ENCODE results near the gene OXTR.

The OXTR gene

DNA sequence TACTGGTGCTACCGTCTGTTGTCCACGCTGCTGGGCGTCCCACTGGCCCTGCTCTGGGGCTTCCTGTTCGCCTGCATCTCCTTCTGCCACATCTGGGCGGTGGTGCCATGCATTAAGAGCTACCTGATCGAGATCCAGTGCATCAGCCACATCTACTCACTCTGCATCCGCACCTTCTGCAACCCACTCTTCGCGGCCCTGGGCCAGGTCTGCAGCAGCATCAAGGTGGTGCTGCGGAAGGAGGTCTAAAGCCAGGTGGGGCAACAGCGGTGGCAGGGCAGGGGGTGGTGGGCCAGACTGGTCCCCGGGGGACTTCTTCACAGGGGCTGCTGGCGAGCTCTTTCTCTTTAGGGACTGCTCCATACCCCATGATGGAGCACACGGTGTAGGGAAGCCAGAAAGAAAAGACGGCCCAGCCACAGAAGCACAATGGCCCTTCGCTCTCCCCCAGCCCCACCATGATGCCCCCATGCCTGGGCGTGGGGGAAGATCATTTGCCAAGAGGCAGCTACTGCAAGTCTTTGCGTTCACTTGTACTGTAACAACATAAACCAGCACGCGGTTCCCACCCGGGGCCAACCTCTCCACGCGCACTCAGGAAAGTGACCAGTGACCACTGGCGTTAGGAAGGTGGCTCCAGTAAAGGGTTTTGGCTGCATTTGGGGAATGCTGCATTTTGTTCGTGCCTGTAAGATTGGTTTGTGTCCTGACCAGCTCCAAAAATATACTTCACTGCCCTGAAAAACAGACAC, 23.6 kb downstream of the OXTR start:
- no peak for DNase-seq (ENCODE audit: low read depth)

DNA sequence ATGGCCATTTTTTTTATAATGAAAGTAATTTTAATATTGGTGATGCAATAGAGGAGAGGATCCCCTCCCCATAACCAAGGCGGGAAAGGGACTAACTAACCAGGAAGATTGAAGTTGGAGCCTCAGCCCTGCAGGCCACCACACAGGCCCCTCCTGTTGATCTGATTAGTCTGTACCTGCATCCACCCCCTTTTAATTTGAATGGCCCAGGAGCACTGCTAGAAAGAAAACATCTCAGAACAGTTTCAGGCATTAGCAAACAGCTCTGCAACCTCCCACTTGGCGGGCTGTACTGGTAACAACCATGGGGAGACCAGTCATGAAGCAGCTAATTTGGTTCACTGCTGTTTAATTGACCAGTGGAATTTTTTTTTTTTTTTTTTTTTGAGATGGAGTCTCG, 25.5 kb downstream of the OXTR start:
- DNase-seq (ENCODE audit: low read depth): no peak
- H3K4me3 ChIP-seq (ENCODE audit: low read depth, low read length): no peak overlapping the region

More for the DNA sequence above, 23.6 kb downstream of the OXTR start:
- H3K4me3 ChIP-seq (ENCODE audit: low read depth, low read length): no peak overlapping the region

DNA sequence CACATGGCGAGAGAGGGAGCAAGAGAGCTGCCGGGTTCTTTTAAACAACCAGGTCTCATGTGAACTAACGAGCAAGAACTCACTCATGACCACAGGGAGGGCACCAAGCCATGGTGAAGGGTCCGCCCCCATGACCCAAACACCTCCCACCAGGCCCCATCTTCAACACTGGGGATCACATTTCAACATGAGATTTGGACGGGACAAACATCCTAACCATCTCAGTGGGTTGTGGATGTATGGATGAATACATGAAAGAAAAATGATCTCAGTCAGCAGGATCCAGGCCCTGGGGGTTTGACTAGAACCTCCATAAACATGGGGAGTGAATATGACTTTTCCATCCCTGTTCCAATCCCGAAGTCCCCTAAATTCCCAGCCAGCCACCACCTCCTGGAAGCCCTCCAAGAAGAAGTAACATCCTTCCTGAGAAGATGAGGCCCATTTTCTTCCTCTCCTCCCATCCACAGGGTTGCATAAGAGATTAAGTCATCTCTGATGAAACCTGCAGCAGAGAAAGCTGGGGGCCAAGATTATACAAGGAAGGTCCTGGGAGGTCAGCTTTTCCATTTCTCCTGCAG, 26.3 kb downstream of the OXTR start:
- H3K4me3 ChIP-seq (ENCODE audit: low read depth, low read length): no peak overlapping the region
- DNase-seq (ENCODE audit: low read depth): no peak

DNA sequence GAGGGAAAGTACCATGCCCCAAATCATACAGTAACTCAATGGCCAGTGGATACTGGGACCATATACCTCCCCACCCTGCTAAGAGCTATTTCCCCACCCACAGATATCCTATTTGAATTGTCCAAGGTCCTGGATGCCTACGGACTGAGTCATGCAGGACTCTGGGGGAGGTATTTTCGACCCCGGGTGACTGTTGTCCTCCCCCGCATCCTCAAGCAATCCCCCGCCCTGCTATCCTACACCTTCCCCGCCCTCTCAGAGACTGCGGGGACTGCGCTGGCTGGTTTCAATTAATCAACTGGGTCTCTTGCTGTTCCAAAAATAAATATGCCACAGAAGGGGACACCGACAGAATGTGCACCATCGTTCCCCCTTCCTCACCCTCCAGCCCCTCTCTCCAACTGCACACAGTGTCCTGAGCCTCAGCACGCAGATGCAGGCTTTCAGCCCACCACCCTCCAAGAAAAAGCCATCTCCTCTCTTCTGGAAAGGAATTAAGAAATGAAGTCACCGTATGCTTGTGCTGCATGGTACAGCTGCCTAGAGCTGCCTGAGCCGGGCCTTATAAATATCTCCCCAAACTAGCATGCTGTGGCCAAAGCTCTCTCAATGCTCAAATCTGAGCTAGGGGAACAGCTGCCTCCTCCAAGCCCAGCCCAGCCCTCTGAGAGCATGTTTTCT, 27.7 kb downstream of the OXTR start:
- peak; percentile 70 for DNase-seq (ENCODE audit: low read depth)
- peak overlapping the region; percentile 23 for H3K4me3 ChIP-seq (ENCODE audit: low read depth, low read length)

DNA sequence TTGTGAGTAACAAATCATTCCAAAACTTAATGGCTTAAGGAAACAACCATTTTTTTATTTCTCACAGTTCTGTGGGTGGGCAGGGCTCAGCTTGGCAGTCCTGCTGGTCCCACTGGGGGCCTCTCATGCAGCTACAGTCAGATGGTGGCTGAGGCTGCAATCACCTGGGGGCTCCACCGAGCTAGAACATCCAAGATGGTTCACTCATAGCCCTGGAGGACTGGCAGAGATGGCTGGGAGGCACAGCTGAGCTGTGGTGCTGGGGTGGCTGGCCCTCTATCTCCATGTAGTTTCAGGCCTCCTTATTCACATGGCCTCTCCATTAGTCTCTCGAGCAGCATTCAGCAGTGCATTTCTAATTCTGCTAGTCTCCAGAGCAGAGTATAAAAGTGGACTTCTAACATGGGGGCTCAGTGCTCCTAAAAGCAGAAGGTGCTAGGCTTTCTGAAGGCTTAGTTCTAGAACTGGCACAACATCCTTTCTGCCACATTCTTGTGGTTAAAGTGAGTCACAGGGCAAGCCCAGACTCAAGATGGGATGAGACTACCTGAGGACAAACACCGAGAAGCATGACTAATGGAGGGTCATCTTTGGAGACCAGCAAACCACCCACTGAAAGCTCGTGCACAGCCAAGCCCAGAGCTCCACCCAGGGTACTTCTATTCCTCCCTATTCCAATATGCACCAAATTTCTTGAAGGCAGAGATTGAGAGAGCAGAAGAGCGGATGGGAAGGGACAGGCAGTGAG, 29.5 kb downstream of the OXTR start:
- no peak for DNase-seq (ENCODE audit: low read depth)
- H3K4me3 ChIP-seq (ENCODE audit: low read depth, low read length): no peak overlapping the region

DNA sequence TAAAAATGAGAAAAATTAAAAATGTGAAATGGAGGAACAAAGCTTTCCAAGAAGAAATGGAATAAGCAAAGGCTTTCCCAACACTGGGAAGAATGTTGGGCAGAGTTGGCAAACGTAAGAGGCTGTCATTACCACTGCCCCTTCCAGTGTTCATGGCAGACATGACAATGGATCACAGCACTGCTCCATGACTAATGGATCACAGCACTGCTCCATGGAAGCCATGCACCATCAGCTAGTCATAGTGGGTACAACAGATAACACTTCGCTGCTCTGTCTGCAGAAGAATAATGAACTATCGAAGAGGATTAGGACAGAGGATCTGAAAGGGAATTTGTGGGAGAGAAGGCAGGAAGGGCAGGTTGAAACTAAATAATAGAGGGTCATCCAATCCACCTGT, 30.8 kb downstream of the OXTR start:
- no peak for DNase-seq (ENCODE audit: low read depth)
- H3K4me3 ChIP-seq (ENCODE audit: low read depth, low read length): no peak overlapping the region

DNA sequence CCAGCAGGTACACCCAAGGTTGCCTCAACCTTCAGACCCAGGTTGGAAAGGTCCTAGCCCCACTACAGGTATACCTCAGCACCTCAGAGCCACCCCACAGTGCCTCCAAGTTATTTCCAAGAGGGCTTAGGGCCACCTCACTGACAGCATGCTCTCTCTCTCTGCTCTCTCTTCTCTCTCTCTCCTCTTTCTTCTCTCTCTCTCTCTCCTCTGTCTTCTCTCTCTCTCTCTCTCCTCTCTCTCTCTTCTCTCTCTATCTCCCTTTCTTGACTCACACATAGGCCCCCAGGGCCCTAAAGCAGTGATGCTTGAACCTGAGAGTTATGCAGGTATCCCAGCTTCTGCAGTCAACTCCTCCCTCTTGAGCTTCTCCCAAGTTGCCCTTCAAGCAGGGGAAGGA, 31.6 kb downstream of the OXTR start:
- no peak overlapping the region for H3K4me3 ChIP-seq (ENCODE audit: low read depth, low read length)
- DNase-seq (ENCODE audit: low read depth): no peak

DNA sequence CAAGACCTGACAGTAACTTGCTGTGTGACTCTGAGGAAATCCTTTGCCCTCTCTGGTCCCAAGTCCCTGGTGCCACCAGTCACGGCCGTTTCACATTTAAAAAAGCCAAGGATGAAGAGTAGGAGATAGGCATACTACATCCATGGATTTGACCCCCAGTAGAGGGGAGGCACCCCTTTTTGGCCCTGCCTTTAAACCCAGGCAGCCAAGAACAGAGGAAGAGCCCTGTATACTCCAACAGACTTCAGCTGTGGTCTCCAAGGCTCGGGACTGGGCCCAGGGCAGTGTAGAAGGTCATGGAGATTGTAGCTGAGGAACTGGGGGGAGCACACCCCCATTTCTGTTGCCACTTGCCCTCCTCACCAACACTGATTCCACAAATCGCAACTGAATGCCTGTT, 32.1 kb downstream of the OXTR start:
- no peak overlapping the region for H3K4me3 ChIP-seq (ENCODE audit: low read depth, low read length)
- DNase-seq (ENCODE audit: low read depth): no peak

DNA sequence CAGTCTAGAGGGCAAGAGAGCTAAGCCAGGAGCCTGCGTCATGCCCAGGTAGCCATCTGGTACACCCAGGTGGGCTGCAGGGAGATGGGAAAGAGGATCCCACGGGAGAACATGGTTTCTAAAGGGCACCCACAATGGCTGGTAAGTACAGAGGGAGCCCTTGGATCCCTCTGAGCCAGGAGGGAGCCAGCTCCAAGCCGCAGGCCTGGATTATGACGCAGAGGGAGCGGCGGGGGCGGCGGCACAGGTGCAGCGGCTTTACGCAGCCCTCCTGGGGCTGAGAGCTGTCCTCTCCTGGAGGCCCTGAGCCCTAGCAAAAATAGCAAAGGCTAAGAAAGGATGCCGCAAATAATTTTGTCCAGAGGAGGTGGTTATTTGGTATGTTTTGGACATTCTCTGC, 33.0 kb downstream of the OXTR start:
- DNase-seq (ENCODE audit: low read depth): no peak
- H3K4me3 ChIP-seq (ENCODE audit: low read depth, low read length): no peak overlapping the region

DNA sequence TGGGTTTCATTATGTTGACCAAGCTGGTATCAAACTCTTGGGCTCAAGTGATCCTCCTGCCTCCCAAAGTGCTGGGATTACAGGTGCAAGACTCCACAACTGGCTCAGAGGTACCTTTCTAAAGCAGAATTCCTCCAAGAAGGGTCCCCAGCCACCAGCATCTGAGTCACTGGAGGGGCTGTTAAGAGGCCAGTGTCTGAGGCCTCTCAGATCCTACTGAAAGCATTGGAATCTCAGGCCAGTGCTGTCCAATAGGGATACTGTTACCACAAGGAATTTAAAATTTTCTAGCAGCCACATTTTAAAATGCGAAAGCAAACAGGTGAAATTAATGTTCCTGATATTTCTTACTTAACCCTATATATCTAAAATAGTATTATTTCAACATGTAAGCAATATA, 34.5 kb downstream of the OXTR start:
- no peak for DNase-seq (ENCODE audit: low read depth)
- peak overlapping the region; percentile 33 for H3K4me3 ChIP-seq (ENCODE audit: low read depth, low read length)

DNA sequence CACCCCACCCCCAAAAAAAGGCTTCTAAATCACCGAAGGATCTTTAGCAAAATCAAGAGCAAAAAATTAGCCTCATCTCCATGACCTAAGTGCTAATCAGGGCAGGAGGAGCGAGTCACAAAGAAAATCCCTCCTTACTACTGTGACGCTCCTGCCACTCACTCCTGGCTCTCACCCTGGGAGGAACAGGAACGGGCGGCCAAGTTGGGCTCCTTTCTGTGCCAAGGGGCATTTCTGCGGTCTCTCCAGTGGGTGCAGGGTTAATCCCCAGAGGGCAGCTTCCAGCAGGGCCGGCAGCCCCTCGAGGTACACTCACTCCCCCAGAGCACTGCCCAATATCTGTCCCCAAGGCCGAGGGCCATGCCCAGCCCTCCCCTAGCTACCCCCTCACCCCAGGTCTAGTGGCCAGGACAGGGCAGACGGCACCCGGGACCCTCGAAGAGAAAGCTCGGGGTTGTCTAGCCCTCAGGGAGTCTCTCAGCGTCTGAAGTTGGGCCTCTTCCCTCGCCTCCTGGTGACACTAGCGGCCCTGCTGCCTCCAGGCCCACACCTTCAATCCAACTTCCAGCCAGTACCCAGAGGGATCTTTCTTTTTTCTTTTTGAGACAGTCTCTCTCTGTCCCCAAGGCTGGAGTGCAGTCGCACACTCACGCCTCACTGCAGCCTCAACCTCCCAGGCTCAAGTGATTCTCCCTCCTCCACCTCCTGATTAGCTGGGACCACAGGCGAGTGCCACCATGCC, 35.1 kb downstream of the OXTR start:
- peak overlapping the region; percentile 33 for H3K4me3 ChIP-seq (ENCODE audit: low read depth, low read length)
- DNase-seq (ENCODE audit: low read depth): no peak

DNA sequence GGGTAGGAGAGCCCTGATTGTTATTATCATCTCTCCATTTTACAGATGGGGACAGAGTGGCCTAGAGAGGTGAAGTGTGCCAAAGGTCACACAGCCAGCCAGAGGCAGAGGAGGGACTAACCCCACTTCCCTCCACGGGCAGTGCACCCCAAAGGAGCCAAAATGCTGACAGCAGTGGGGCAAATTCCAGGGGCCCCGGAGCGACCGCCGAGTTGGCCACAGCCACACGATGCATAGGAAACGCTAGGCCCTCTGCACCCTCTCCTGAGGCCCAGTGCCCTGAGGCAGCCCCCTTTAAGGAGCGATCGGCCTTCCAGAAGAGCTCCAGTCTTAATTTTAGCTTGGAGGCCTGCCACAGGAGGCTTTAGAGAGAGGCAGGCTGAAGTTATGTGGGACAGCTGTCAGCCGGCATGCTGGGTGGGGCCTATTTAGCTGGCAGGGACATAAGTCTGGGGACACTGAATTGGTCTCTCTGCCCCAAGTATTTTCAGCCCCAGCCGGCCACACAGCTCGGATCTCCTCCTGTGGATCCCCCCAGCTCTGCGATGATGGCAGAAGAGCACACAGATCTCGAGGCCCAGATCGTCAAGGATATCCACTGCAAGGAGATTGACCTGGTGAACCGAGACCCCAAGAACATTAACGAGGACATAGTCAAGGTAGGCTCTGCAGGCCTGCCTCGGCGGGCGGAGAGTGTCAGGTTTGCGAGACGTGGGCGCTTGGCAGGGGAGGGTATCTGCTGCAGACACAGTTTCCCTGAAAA, 35.9 kb downstream of the OXTR start, which contains the start of gene CAV3:
TSS of gene CAV3 (plus strand) at position 471 of the 763 bp plus-strand sequence. CDS start at position 546, 75 bp downstream.
- no peak for DNase-seq (ENCODE audit: low read depth)
- H3K4me3 ChIP-seq (ENCODE audit: low read depth, low read length): peak within 1 kb of the TSS; percentile 33

DNA sequence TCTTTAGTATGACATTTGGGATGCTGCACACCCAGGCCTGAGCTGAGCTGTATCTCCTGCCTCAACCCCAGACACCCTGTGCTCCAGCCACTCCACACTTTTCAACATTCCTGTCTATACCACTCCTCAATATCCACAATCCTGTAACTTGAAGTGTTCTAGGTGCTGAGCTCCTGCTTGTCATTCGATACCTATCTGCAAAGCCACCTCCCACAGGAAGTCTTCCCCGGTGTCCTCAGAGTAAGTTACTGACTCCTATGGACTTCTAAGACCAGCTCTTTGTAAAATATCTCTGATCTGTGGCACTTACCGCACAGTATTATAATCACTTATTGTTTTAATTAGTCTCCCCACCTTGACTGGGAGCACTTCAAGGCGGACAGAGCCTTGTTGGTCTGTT, 37.0 kb downstream of the OXTR start:
- no peak overlapping the region for H3K4me3 ChIP-seq (ENCODE audit: low read depth, low read length)
- no peak for DNase-seq (ENCODE audit: low read depth)

DNA sequence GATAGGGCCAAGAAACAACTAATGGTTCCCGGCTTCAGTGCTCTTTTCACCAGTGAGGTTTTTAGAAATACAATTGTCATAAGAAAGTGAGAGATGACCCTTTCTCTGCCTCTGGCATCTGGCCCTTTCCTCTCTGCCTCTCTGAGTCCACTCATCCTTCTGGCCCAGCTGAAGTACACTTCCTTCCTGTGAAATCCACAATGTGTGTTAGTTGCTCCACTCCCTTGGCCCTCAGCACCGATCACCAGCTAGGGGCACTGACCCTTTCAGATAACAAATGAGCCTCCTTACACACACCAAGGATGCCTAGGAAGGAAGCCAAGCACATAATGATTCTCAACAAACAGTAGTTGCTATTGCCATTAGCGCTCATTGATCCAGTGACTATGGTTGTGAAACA, 38.8 kb downstream of the OXTR start:
- H3K4me3 ChIP-seq (ENCODE audit: low read depth, low read length): no peak overlapping the region
- DNase-seq (ENCODE audit: low read depth): no peak

DNA sequence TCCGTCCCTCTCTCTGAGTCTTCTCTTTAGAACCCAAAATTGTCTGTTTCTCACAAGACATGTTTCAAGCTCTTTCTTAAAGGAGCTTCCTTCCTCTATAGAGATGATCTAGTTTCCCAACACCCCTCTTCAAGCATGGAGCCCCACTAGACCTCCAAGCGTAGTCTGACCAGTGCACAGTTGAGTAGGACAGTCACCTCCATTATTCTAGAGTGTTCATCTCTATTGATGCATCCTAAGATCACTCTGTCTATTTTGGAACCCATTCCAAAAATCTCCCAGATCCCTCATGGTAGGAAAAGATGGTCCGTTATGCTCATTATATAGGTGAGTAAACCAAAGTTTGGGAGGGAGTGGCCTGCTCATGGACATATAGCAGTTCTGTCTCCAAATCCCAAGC, 39.9 kb downstream of the OXTR start:
- DNase-seq (ENCODE audit: low read depth): no peak
- no peak overlapping the region for H3K4me3 ChIP-seq (ENCODE audit: low read depth, low read length)

DNA sequence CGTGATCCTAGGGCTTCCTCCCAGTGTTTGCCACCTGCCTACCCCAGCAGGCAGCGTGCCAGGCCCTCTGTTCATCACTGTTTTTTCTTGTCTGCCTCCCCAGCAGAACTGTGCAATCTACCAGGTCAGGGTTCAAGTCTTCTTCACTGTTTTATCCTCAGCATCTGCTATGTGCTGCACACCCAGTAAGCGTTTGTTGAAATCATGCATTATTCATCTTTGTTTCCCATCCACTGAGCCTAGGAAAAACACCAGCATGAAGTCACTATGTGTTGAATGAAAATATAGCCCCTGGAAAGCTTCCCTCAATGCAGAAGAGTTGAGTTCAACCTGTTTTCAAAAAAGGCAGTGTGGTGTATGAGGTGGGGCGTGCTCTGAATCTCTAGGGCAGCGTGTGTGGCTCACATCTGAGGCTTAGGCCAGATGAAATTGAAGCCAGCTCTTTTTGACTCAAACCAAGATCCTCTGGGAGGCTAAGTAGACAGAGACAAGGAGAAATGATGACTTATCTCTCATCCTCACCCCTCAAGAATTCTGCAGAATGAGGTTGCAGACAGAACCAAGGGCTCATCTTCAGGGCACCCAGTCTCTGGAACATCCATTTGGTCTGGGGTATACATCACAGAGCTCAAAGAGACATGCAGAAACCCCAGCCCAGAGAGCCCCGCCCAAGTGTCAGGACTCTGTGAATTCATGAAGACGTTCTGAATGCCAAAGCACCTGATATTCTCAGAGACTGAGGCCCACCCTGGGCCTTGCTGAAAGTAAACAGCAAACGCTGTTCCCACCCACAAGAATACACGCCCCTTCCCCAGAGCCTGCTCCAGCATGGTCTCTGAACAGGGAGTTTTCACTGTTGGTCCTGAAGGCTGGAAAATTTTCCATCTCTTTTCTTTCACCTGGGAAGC, 41.6 kb downstream of the OXTR start:
- no peak for DNase-seq (ENCODE audit: low read depth)
- no peak overlapping the region for H3K4me3 ChIP-seq (ENCODE audit: low read depth, low read length)

DNA sequence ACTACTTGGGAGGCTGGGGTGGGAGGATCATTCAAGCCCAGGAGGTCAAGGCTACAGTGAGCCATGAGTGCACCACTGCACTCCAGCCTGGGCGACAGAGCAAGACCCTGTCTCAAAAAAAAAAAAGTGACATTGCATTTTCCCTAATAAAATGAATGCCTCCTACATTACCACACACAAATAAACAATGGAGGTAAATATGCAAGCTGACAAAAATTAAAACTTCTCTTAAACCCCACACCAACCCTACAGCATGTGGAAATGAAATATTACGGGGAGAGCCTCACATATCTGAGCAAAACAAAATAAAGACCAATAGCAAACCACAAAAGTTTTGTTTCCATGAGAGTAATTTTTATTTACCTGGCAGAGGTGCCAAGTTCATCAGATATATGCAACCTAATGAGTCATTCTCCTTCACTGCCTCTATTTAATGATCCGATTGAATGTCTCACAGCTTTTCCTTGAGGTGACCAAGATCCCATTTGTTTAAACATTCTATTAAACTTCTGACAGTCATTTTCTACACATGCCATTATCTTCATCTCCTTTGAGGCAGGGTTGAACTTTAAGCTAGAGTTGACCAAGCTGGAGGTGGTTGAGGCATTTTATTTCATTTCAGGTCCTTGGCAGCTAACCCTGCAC, 45.2 kb downstream of the OXTR start:
- no peak overlapping the region for H3K4me3 ChIP-seq (ENCODE audit: low read depth, low read length)
- no peak for DNase-seq (ENCODE audit: low read depth)
